Stimulated activated CD4-positive, alpha-beta T cell treated with anti-CD3 and anti-CD28 coated beads, TNF-alpha, amount 100 ng/mL, for 24 hours (primary cell): ENCODE results near the gene ENOX1.

Experiments used
- DNase-seq, 3 experiments: peaks; one replicate each; pipeline ENCODE4 v3.0.0-alpha.2; 2020; ENCODE audit warnings: low read depth in 3 of 3

The ENOX1 gene

DNA sequence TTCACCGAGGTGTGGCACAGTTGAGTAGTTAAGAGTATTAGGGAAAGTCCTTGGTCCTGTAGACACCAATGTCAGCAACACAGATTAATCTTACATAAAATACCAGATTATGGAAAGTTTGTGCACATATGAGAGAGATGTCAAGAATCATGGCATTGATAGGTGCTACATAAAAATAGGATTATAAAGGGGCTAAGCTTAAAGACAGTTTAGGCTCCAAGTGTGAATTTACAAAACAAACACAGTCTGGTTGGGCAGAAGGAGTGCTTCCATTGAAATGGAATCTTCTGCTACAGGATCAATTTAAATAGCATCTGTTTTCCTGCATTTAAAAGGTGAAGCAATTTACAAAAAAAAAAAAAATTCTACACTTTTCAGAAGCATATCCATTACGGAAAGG, 470.5 kb downstream of the ENOX1 start:
- no peak for DNase-seq

DNA sequence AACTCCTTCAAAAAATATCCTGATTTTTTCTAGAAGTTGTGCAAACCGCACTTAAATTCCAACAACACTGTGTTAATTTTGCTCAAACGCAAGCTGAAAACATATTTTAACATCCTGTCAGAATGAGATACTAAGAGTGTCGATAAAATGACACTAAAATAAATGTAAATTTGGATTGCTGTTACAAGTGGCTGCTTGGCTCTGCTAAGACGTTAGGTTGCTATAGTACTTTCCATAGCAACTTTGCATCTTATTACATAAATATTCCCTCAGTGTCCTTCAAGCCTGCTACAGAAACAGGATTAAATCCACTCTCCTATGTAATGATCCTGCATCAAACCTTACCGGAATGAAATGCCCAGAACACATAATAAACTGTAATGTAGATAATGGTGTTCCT, 471.2 kb downstream of the ENOX1 start:
- DNase-seq: no peak

GRCh38 chr13:43309311-43309710, 477.5 kb downstream of the ENOX1 start:
- DNase-seq: no peak

- no peak for DNase-seq
These were observed 478.8 kb downstream of the ENOX1 start for GRCh38 chr13:43307921-43308433.

DNA sequence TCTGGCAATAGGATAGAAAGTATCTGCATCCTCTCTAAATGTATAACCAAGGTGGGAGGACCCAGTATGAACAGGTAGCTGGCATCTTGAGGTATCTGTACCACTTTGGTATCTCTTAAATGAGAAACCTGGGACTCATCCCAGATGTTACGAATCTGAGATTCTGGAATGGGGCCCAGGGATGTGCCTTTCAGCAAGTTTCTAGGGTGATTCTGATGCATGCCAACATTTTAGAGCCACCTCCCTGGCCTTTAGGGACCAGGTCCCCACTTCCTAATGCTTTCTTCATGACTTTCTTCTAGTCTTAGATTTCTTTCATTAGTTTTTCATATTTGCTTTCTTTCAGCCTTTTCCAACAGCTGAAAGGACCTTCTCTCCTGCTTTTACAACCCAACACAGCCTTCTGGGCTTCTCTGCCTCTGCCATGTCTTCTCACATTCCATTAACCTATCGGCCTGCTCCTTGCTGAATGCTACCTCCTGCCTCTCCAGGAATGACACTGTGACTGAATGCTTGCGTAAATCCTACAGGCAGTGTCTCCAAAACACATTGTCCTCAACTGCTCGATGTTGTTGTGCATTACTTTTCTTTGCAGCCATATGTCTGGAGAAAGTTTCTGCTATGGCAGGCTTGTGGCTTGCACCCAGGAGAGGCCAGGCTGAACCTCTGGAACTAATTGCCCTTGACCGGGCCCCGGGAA, 479.4 kb downstream of the ENOX1 start:
- no peak for DNase-seq

DNA sequence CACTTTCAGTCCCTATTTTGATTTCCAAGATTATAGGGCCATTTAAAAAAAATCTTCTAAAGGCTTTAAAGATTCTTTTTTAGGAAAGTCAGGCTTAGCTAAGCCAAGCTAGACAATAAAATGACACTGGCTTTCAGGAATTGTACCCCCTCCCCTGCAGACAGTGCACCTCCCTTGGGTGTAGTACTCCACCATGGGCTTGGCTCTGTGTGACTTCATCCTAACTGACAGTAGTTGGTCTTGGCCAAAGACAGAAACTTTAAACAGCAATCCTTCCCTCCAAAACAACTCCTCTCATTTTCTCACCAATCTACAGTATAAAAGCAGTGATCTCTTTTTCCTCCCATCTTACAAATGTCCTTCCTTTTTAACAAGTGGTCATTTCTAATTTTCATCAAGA, 480.4 kb downstream of the ENOX1 start:
- no peak for DNase-seq

DNA sequence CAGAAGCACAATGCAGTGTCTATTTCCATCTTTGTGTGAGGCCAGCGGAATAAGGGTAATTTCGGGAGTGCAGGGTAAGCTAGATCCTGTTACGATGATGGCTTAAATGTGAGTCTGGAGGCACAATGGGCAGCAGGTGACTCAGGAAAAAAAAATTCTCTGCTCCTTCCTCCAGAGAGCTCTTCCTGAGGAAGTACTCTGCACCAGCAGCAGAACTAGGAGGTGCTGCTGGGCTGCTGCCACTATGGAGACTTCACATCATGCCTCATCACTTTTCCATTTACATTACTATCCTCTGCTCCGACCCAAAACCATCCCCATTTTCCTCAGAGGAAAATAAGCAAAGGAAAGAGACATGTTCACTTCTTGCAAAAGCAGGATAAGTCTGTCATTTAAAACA, 481.4 kb downstream of the ENOX1 start:
- no peak for DNase-seq

- no peak for DNase-seq
These were observed 481.8 kb downstream of the ENOX1 start for GRCh38 chr13:43304945-43305344.

- DNase-seq: no peak
These were observed 482.3 kb downstream of the ENOX1 start for GRCh38 chr13:43304449-43304848.

DNA sequence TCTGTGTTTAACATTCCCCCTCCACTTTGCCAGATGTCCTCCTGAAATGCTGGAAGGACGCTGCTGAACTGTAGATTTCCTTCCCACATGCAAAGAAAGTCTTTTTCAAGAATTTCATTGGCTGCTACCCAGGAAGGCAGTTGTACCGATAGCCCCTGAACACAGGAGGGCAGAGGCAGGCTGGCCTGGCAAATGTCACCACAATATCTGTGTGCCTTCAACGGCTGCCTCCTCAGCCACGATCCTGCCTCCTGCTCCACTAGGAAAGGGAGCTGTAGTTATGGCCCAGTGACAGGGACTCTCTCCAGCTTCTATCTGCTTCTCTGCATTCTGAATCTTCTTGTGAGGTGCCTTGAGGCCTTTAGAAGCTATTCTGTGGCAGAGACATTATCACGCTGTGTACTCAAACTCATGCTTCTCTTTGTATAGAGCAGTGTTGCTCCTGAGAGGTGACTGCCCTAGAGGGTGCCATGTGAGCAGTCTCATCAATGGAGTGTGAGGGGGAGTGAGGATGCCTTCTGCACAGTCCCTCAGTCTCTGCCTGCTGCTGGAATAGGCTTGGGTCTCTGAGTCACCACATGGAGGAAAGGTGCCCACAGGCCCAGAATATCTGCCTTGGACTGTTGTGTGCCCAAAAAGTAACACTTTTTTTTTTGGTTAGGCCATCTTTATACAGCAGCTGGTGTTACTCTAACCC, 483.6 kb downstream of the ENOX1 start:
- DNase-seq: no peak

GRCh38 chr13:43301346-43301969, 485.3 kb downstream of the ENOX1 start:
- DNase-seq: no peak

- DNase-seq: no peak
These were observed 485.9 kb downstream of the ENOX1 start for GRCh38 chr13:43300865-43301264.

DNA sequence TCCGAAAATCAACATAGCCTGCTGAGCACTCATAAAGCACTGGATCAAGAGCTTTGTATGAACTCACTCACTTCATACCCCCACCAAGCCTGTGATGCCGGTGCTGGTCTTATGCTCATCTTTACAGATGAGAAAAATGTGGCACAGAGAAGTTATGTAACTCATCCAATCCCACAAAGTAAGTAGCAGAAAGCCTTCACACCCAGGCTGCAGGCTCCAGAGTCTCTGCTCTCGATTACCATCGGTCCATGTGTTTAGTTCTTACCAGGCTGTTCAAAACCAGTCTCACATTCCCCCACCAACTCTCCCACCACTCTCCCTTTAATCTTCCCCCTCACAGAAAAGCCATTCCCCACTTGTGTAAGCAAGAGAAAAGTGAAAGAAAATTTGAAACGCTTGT, 487.4 kb downstream of the ENOX1 start:
- DNase-seq: no peak

DNA sequence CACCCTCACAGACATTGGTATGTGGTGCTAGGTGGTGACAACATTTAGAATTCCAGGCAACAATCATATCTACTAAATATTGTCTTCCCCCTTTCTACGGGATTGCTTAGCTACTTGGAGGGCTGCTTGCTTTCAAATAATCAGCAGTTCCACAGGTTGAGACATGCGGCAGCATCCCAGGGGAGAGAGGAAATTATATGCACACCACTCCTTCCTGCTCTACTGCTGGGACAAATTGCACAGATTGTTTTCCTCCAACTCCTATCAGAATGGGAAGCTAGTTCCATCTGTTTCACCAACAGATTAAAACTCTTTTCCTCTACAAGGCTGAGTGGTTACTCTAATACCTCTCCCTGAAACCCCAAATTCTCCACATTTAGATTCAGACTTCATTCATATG, 488.0 kb downstream of the ENOX1 start:
- no peak for DNase-seq

DNA sequence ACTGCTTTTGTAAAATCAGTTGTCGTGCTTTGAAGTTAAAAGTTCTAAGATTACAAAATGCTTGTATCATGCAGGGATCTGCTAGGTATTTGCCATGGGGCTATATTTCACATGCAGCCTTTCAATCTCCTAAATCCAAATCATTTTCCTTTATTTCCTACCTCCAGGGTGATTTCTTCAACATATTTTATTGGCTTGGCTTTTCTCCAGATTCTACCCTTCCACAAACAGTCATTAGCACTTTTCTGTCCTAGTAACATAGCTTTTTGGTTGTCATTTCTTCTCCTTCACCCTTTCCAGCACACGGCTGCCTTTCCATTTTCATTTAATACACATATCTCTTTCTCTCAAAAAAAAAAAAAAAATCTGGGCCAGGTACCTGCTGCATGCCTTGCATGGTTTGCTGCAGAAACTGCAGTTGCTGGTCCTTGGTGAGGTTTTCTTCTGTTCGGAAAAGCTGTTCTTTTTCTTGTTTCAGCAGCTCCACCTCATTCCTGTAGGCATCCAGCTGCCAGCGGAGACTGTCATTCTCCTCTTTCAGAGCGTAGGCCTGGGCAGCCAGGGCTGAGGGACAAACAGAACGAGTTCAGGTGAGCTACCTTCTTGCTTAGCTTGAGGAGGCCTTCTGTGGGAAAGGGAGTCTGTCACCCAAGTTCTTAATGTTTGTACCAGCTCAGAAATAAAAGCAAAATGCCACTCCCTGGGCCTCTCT, 488.6 kb downstream of the ENOX1 start:
- no peak for DNase-seq

GRCh38 chr13:43295825-43296564, 490.8 kb downstream of the ENOX1 start:
- no peak for DNase-seq

- no peak for DNase-seq
These were observed 491.5 kb downstream of the ENOX1 start for GRCh38 chr13:43295321-43295720.

GRCh38 chr13:43294412-43294811, 492.4 kb downstream of the ENOX1 start:
- DNase-seq: no peak

GRCh38 chr13:43293986-43294385, 492.8 kb downstream of the ENOX1 start:
- DNase-seq: no peak

DNA sequence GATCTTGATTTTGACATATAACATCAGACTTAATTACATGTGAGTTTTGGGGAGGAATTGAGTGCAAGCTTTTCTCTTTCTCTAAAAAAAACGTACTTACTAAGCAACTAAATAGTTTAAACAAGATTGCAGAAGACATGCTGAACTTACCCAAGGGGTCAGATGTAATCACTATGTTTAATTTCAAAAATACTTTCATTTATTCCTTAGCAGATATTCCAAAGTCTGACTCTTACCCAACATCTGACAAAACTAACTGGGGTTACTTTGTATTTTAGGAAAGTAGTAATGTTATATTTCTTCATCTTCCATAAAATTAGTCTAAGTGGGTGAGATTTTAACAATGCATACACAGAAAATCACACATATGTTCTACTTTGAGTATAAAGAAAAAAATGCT, 493.2 kb downstream of the ENOX1 start:
- no peak for DNase-seq

DNA sequence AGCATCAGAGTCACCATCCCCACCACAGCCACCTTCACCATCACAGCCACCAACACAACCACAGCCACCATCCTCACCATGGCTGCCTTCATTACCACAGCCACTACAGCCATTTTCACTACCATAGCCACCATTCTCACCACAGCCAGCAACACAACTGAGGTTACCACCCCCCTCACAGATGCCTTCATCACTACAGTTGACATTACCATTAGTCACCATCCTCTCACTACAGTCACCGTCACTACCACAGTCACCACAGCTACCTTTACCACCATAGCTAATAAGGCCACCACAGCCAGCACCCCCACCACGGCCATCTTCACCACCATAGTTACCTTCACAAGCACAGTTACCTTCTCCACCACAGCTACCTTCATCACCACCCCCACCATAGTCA, 493.8 kb downstream of the ENOX1 start:
- DNase-seq: no peak
